RWPE2 (cell line): ENCODE results near the gene GEMIN4.

Source experiments
- ATAC-seq: fragments of 200-7000 bp; cut with Tn5 transposase; 3 replicates; pipeline ENCODE4 v1.9.1; 2021; ENCODE audit warnings: low read depth
- DNase-seq: peaks from one replicate; pipeline ENCODE4 v3.0.0-alpha.2; 2020; ENCODE audit warnings: low spot score
- H3K27ac ChIP-seq: fragments of 450-650 bp; 2 replicates; pipeline ENCODE4 v1.5.1; 2017; ENCODE audit warnings: mild to moderate bottlenecking; ENCODE audit not compliant: poor library complexity, severe bottlenecking
- H3K27me3 ChIP-seq: fragments of 250-450 bp; sonication (Bioruptor Pico); 2 replicates; pipeline ENCODE4 v1.5.1; 2021; ENCODE audit warnings: mild to moderate bottlenecking, moderate library complexity; ENCODE audit not compliant: insufficient read depth, poor library complexity, severe bottlenecking
- H3K36me3 ChIP-seq: fragments of 250-450 bp; sonication (Bioruptor Pico); 2 replicates; pipeline ENCODE4 v1.5.1; 2020; ENCODE audit warnings: low read depth, mild to moderate bottlenecking, moderate library complexity
- H3K4me1 ChIP-seq: fragments of 250-450 bp; sonication (Bioruptor Pico); 2 replicates; pipeline ENCODE4 v1.5.1; 2021; ENCODE audit warnings: mild to moderate bottlenecking, moderate library complexity; ENCODE audit not compliant: insufficient read depth, poor library complexity, severe bottlenecking
- H3K4me3 ChIP-seq: fragments of 250-450 bp; sonication (Bioruptor Pico); 2 replicates; pipeline ENCODE4 v1.5.1; 2021; ENCODE audit warnings: mild to moderate bottlenecking, moderate library complexity; ENCODE audit not compliant: severe bottlenecking
- H3K9me3 ChIP-seq: fragments of 250-450 bp; sonication (Bioruptor Pico); 2 replicates; pipeline ENCODE4 v1.5.1; 2021; ENCODE audit warnings: mild to moderate bottlenecking, moderate library complexity; ENCODE audit not compliant: severe bottlenecking
- CTCF ChIP-seq: fragments of 450-650 bp; IDR thresholded peaks from one replicate; pipeline ENCODE4 v1.5.1; 2017; ENCODE audit warnings: mild to moderate bottlenecking, moderate library complexity; ENCODE audit not compliant: poor library complexity, severe bottlenecking

Gene GEMIN4

DNA sequence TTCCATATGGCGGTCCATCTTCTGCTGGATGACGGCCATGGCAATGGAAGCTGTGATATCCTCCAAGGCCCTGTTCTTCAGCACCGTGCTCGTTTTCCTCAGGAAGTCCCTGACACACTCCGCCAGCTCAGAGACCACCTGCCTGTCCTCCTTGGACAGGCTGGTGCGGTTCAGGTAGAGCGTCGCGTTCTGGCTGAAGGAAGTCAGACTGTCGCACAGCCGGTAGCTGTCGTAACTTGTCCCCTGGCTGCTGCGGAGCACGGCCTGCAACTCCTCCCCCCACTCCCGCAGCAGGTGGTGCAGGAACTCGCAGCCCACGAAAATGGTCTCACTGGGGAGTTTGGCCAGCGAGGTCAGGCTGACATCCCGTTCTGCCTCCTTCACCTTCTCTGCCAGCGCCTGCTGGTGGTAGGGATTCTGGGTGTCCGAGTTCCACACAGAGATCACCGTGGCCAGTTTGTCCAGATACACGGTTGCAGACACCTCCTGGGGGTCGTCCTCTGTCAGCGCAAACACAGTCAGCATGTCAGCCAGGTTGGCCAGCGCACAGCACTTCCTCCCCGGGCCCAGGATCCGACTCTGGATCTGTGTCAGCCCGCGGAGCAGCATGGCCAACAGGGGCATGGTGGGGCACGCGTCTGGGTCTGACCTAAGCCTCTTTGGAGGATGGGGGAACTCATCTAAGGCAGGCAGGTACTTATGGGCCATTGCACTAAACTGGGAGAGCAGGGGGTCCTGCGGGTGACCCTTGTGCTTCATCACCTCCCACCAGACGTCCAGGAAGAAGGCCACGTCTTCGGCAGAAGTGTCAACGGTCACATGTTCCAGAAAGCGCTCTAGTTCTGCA, 5.1 kb downstream of the GEMIN4 start:
- H3K9me3 ChIP-seq: no peaks in the 10 kb centered on the region
- TF ChIP-seq CTCF: no peak

GRCh38 chr17:746181-746580, 5.9 kb downstream of the GEMIN4 start:
- H3K36me3 ChIP-seq: peaks cover 72% of the 10 kb centered on the region

More for the DNA sequence above, 5.1 kb downstream of the GEMIN4 start:
- DNase-seq (no peak), ATAC-seq (no peak)
- Histone ChIP-seq H3K4me1 (peaks cover 5% of the 10 kb centered on the region), H3K4me3 (no peak overlapping the region), H3K27ac (no peak overlapping the region), H3K27me3 (no peaks in the 10 kb centered on the region), H3K36me3 (peaks cover 64% of the 10 kb centered on the region)

DNA sequence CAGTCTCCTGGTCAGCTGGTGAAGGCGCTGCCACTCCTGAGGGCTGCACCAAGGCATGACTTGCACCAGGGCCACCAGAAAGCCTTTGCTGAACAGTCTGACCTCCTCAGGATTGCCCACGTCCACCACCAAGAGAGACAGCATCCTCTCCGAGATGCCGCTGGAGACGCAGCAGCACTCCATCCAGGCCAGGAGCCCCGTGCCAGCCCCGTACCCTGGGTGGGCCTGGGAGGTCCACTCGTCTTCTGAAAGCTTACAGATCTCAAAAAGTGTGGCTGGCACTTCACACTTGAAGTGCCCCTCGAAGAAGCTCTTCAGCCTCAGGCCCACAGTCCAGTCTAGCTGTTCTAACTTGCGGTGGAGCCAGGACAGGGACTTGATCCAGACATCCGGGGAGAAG, 6.7 kb downstream of the GEMIN4 start:
- Histone ChIP-seq H3K4me1 (no peaks in the 10 kb centered on the region), H3K9me3 (no peaks in the 10 kb centered on the region), H3K27ac (no peak overlapping the region), H3K36me3 (peaks cover 78% of the 10 kb centered on the region), H3K27me3 (no peaks in the 10 kb centered on the region), H3K4me3 (no peak overlapping the region)
- DNase-seq (no peak), ATAC-seq (no peak)
- no peak for TF ChIP-seq CTCF

More at GRCh38 chr17:746181-746580, 5.9 kb downstream of the GEMIN4 start:
- Histone ChIP-seq H3K27me3 (no peaks in the 10 kb centered on the region), H3K4me1 (peaks cover 5% of the 10 kb centered on the region), H3K27ac (no peak overlapping the region), H3K4me3 (no peak overlapping the region), H3K9me3 (no peaks in the 10 kb centered on the region)
- no peak for TF ChIP-seq CTCF
- ATAC-seq (no peak), DNase-seq (no peak)

DNA sequence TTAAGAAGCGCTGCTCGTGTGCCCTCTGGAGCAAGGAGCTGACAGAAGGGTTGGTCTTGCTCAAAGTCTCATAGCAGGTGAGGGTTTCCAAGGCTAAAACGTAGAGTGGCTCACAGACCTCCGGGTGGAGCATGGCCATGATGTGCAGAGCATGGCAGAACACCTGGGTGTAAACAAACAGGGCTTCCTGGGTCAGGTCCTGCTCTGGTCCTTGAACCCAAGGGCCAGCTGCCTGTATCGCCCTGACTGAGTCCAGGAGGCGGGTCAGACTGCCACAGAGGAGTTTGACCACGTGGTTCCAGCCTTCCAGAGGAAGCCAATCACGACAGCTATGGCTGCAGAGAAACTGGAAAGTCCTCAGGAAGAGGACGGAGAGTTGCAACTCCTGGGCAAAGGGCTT, 7.1 kb downstream of the GEMIN4 start:
- peaks cover 79% of the 10 kb centered on the region for H3K36me3 ChIP-seq
- no peak for TF ChIP-seq CTCF
- no peak for DNase-seq
- H3K4me1 ChIP-seq: no peaks in the 10 kb centered on the region
- H3K27me3 ChIP-seq: no peaks in the 10 kb centered on the region
- ATAC-seq: no peak
- H3K9me3 ChIP-seq: no peaks in the 10 kb centered on the region
- no peak overlapping the region for H3K27ac ChIP-seq
- H3K4me3 ChIP-seq: no peak overlapping the region

DNA sequence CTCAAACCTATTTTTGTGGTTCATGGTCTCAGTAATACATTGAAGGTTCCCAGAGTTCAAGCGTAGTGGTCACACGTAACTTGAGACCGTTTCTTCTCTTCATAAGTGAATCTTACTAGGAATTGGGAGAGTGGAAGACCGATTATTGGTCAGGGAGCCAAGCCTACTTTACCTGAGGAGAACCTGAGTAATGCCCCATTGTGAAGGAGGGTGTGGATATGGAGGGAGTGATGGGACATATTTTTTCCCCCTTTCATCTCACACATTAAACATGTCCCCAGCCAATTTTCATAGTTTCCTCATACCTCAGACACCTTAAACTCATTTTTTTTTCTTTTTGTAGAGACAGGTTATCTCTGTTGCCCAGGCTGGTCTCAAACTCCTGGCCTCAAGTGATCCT, 8.9 kb downstream of the GEMIN4 start:
- ATAC-seq (no peak), DNase-seq (no peak)
- H3K4me3 ChIP-seq: no peak overlapping the region
- H3K27me3 ChIP-seq: no peaks in the 10 kb centered on the region
- H3K4me1 ChIP-seq: no peaks in the 10 kb centered on the region
- H3K9me3 ChIP-seq: no peaks in the 10 kb centered on the region
- TF ChIP-seq CTCF: no peak
- H3K27ac ChIP-seq: no peak overlapping the region
- peaks cover 93% of the 10 kb centered on the region for H3K36me3 ChIP-seq
